GM19238 (cell line): ENCODE data around the gene MKRN2.
"Not testable (repeated sequence)": the region's sequence is repeated elsewhere in the genome, so short reads cannot be mapped to it uniquely, and the experiment has no call there.

Experiments
- DNase-seq: peaks from one replicate; pipeline ENCODE4 v3.0.0; 2011; ENCODE audit warnings: low spot score; ENCODE audit not compliant: insufficient read length

MKRN2 gene

GRCh38 chr3:12556690-12557472 is at the start of gene MKRN2:
MKRN2 (plus strand) TSS chr3:12557087; CDS start chr3:12557151, 64 bp downstream.
- peak; percentile 74 for DNase-seq

DNA sequence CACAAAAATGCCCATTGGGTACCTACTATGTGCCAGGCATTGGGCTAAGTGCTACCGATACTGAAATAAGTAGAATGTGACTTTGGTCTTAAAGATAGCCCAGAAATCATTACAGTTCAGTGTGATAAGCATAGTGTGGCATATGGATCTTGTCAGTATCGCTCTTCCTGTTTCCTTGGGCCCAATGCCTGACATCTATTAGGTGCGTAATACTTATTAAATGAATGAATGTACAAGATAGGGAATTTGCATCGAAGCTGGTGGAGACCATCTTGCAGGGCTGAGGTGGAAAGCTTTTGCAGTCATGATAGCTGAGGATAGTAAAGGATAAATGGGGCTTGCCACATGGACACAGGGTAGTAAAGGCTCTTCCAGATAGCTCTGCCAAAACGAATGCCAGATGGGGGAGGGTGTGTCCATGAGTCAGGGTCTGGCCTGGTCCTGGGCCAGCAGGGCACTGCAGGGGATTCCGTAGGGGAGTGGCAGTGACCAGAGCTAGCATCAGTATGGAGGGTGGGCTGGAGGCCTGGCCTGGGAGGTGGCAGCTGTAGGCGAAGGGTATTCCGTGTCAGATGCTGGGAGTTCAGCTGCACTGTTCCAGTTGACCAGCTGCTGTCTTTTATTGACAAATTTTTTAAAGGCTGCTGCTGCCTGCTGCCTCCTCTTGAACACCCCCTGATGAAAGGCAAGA is 49.2 kb upstream of the MKRN2 start:
- no peak for DNase-seq

- no peak for DNase-seq
Observed at GRCh38 chr3:12508291-12508700, 48.6 kb upstream of the MKRN2 start.

DNA sequence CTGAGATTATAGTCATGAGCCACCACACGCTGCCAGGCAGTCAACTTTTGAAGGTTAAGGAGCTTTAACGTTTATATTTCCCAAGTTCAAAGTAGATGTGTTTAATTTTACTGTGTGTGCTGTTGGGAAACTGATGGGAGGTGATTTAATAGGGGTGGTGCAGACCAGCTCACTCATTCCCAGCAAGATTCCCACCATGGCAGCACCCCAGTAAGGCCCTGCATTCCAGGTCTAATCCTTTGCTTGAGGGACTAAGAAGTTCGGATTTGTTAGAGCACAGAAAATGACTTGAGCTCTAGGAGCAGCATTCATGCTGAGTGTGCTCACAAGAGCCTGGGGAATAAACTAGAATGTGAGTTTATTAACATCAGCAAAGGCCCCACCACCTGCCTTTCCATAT is 47.4 kb upstream of the MKRN2 start:
- DNase-seq = no peak

DNA sequence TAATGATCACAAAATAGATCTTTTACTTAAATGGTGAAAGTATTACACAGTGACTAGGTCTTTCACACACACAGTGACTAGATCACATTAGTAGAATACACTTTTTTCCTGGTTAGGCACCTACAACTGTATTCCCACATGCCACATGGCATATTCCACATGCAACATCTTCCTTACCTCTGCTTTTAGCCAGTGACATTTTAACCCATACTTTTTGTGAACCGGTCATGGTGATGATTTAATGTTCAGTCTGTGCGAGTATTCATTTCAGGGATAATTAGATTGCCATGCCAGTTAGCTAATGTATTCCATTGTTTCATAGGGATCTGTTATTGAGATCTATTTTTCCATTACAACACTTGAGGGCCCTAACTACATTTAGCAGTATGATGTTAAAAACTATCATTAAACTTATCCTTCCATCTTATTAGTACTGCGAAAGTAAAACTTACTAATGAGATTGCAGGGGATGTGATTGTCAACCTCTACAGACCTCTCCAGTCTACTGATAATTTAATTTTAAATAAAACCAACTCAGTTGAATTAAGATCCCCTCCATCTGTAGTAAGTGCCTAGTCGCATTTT is 44.3 kb upstream of the MKRN2 start:
- DNase-seq = no peak

DNA sequence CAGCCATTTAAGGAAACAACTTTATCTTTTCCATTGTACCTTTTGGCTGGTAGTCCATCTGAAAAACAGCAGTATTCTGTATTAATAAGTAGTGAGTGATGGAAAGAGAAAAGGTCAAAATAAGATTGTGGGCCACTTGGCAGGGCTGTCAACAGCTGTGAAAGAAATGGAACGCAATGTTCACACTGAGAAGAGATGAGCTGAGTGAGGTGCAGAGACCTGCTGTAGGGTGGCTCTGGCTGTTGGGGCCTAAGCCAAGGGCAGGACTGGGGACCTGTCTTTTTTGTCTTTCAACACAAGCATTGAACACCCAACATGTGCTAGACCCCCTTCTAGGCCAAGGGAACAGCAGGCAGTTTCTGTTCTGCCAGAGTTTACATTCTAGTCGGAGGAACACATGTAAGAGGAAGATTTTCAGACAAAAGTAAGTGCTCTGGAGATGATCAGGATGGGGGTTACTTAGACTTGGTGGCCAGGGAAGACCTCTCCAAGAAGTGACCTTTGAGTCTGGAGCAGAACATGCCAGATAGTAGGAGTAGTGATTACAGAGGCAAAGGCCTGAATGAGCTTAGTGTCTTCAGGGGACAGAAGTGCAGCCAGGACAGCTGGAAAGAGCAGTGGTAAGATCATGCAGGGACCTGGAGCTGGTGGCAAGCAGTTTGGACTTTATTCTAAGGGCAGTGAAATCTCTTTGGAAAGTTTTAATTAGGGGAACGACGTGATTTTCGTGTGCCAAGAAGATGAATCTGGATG is 43.0 kb upstream of the MKRN2 start:
- no peak for DNase-seq

GRCh38 chr3:12515631-12516030 is 41.3 kb upstream of the MKRN2 start:
- no peak for DNase-seq

GRCh38 chr3:12516873-12517272 is 40.0 kb upstream of the MKRN2 start:
- DNase-seq = no peak

DNA sequence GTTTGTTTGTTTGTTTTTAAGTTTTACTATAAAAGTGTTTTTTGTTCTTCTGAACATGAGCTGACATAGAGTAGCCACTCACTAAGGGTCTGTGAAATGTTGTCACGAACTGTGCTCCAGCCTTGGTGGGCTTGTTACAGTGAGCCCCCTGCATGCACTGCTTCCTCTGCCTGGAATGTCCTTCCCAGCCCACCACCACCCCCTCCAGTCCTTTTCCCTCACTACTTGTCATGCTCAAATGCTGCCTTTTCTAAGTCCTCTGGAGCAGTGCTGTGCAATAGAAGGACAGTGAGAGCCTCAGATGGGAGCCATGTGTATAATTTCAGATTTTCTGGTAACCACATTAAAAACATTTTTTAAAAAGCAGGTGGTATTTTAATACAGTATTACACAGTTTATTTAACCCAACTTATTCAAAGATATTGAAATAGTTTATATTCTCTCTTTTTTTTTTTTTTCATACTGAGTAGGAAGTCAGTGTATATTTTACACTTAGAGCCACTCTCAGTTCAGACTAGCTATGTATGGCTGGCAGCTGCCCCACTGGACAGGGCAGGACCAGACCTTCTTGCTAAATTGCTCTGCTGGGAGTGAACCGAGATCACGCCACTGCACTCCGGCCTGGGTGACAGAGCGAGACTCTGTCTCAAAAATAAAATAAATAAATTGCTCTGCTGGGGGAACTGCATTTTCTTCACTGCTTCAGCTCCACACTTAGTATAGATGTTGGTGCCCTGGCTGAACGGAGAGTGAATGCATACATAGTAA is 38.4 kb upstream of the MKRN2 start:
- no peak for DNase-seq

- no peak for DNase-seq
Observed at GRCh38 chr3:12521010-12521409, 35.9 kb upstream of the MKRN2 start.

GRCh38 chr3:12522721-12523120 is 34.2 kb upstream of the MKRN2 start:
- no peak for DNase-seq

DNA sequence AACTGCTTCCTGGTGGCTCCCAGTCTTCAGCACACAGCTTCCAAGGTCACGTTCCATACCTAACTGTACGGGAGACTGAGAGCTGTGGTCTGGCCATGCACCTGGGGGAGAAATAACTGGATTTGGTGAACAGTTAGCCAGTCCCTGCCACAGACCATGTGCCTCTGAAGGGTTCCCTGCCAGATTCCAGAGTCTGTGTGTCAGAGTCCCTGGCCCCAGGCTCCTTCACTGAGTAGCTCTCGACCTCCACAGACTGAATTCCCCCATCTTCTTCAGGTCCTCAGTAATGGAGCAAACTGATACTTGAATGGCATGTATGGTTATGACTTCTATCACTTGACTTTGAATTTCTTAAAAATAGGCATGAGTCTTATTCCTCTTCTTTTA is 29.1 kb upstream of the MKRN2 start:
- no peak for DNase-seq

- no peak for DNase-seq
Observed at GRCh38 chr3:12532182-12532581, 24.7 kb upstream of the MKRN2 start.

DNA sequence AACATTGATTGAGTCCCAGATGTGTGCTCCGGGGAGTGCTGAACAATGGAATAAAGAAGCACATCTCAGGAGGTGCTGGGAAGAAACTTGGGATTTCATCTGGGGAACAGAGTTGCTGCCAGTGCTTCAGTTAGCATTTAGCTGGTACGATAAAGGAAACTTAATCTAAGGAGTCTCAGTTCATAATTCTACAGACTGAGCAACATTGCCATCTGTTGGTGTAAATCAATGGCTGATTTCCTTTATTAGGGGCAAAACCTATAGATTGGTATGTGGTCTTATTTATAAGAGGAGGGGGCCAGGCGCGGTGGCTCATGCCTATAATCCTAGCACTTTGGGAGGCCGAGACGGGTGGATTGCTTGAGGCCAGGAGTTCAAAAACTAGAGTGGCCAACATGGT is 20.5 kb upstream of the MKRN2 start:
- DNase-seq = no peak

- DNase-seq = no peak
Observed at GRCh38 chr3:12541625-12542024, 15.3 kb upstream of the MKRN2 start.

DNA sequence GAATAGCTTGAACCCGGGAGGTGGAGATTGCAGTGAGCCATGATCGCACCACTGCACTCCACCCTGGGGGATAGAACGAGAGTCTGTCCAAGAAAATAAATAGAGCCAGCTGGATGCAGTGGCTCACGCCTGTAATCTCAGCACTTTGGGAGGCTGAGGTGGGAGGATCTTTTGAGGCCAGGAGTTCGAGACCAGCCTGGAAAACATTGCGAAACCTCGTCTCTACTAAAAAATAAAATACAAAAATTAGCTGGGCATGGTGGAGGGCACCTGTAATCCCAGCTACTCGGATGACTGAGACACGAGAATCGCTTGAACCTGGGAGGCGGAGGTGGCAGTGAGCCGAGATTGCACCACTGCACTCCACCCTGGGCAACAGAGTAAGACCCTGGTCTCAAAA is 13.4 kb upstream of the MKRN2 start:
- DNase-seq = not testable (repeated sequence)

- no peak for DNase-seq
Observed at GRCh38 chr3:12544652-12545472, 12.0 kb upstream of the MKRN2 start.

DNA sequence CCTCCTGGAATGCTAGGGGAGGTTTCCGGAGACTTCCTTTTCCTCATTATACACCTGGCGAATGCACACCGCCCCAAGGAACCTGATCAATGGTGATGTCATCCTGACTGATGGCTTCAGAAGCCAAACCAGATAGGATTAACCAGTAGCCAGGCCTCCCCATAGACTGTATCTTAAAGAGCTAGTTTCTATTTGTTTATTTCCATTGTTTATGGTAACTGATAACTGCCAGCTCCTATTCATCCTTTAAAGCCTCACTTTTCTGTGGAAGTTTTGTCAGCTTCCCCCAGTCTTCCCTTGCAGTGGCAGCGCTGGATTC is 11.5 kb upstream of the MKRN2 start, which contains the start of gene MKRN2OS:
Gene MKRN2OS (minus strand): TSS at position 27 of the 319 bp plus-strand sequence. CDS start 35 bp downstream, outside the sequence.
- DNase-seq = no peak

DNA sequence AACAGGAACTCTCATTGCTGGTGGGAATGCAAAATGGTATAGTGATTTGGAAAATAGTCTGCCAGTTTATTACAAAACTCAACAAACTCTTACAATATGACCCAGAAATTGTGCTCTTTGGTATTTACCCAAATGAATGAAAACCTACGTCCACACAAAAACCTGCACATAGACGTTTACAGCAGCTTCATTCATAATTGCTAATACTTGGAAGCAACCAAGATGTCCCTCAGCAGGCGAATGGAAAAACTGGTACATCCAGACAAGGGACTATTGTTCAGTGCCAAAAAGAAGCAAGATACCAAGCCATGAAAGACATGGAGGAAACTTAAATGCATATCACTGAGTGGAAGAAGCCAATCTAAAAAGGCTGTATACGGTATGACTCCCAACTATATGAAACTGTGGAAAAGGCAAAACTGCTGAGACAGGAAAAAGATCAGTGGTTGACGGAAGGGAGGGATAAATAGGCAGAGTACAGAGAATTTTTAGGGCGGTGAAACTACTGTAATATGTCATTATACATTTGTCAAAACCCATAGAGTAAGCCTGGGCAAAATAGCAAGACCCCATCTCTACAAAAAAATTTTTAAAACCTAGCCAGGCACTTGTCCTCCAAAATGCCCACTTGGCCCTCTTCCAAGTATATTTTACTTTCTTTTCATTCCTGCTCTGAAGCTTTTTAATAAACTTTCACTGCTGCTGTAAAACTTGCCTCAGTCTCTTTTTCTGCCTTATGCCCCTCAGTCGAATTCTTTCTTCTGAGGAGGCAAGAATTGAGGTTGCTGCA is 6.7 kb upstream of the MKRN2 start:
- DNase-seq = no peak
